ENCODE results near the gene CXCL12. TPM values are rescaled to one million over a fixed set of nuclear protein-coding genes. Genes with fewer than 3 reads are reported as not detected.

Gene CXCL12
- polyA plus RNA-seq, 1 donor, result 46.6 TPM

- DNase-seq, result no peak
- no peaks in the 10 kb centered on the region for H3K36me3 ChIP-seq (ENCODE audit: control insufficient read depth, insufficient read depth, low read length)
- no CpG with 5 or more reads among the region's 1 CpG for WGBS (ENCODE audit: insufficient coverage, low lambda C conversion rate)
- no peaks in the 10 kb centered on the region for H3K9me3 ChIP-seq (ENCODE audit: control insufficient read depth, low read depth, low read length)
- no peak overlapping the region for H3K27ac ChIP-seq (ENCODE audit: low read length)
- H3K4me1 ChIP-seq (ENCODE audit: control insufficient read depth, insufficient read depth, low read length), result no peaks in the 10 kb centered on the region
- H3K27me3 ChIP-seq (ENCODE audit: control insufficient read depth, insufficient read depth, low read length), result peaks cover 5% of the 10 kb centered on the region
- H3K4me3 ChIP-seq (ENCODE audit: low read length), result no peak overlapping the region
Measured at GRCh38 chr10:44364566-44364965, 20.3 kb downstream of the CXCL12 start.

GRCh38 chr10:44363716-44364115, 21.2 kb downstream of the CXCL12 start:
- Histone ChIP-seq H3K4me1 (ENCODE audit: control insufficient read depth, insufficient read depth, low read length) (no peaks in the 10 kb centered on the region), H3K4me3 (ENCODE audit: low read length) (no peak overlapping the region), H3K27me3 (ENCODE audit: control insufficient read depth, insufficient read depth, low read length) (peaks cover 2% of the 10 kb centered on the region), H3K27ac (ENCODE audit: low read length) (no peak overlapping the region), H3K36me3 (ENCODE audit: control insufficient read depth, insufficient read depth, low read length) (no peaks in the 10 kb centered on the region), H3K9me3 (ENCODE audit: control insufficient read depth, low read depth, low read length) (no peaks in the 10 kb centered on the region)
- DNase-seq, result no peak
- WGBS (ENCODE audit: insufficient coverage, low lambda C conversion rate), result no CpG with 5 or more reads among the region's 2 CpGs

GRCh38 chr10:44362866-44363711, 21.8 kb downstream of the CXCL12 start:
- H3K27me3 ChIP-seq (ENCODE audit: control insufficient read depth, insufficient read depth, low read length), result no peaks in the 10 kb centered on the region
- H3K4me3 ChIP-seq (ENCODE audit: low read length), result no peak overlapping the region
- WGBS (ENCODE audit: insufficient coverage, low lambda C conversion rate), result no CpG with 5 or more reads among the region's 13 CpGs
- H3K36me3 ChIP-seq (ENCODE audit: control insufficient read depth, insufficient read depth, low read length), result no peaks in the 10 kb centered on the region
- no peak for DNase-seq
- H3K9me3 ChIP-seq (ENCODE audit: control insufficient read depth, low read depth, low read length), result no peaks in the 10 kb centered on the region
- H3K4me1 ChIP-seq (ENCODE audit: control insufficient read depth, insufficient read depth, low read length), result no peaks in the 10 kb centered on the region
- H3K27ac ChIP-seq (ENCODE audit: low read length), result no peak overlapping the region

- Histone ChIP-seq H3K4me3 (ENCODE audit: low read length) (no peak overlapping the region), H3K27me3 (ENCODE audit: control insufficient read depth, insufficient read depth, low read length) (no peaks in the 10 kb centered on the region), H3K27ac (ENCODE audit: low read length) (no peak overlapping the region), H3K36me3 (ENCODE audit: control insufficient read depth, insufficient read depth, low read length) (no peaks in the 10 kb centered on the region), H3K4me1 (ENCODE audit: control insufficient read depth, insufficient read depth, low read length) (no peaks in the 10 kb centered on the region), H3K9me3 (ENCODE audit: control insufficient read depth, low read depth, low read length) (no peaks in the 10 kb centered on the region)
- WGBS (ENCODE audit: insufficient coverage, low lambda C conversion rate), result no CpG with 5 or more reads among the region's 1 CpG
- no peak for DNase-seq
Measured at GRCh38 chr10:44361109-44361508, 23.8 kb downstream of the CXCL12 start.

- H3K9me3 ChIP-seq (ENCODE audit: control insufficient read depth, low read depth, low read length), result no peaks in the 10 kb centered on the region
- H3K4me3 ChIP-seq (ENCODE audit: low read length), result no peak overlapping the region
- H3K36me3 ChIP-seq (ENCODE audit: control insufficient read depth, insufficient read depth, low read length), result no peaks in the 10 kb centered on the region
- H3K27me3 ChIP-seq (ENCODE audit: control insufficient read depth, insufficient read depth, low read length), result peaks cover 4% of the 10 kb centered on the region
- WGBS (ENCODE audit: insufficient coverage, low lambda C conversion rate), result no CpG with 5 or more reads among the region's 8 CpGs
- DNase-seq, result no peak
- H3K27ac ChIP-seq (ENCODE audit: low read length), result no peak overlapping the region
- H3K4me1 ChIP-seq (ENCODE audit: control insufficient read depth, insufficient read depth, low read length), result no peaks in the 10 kb centered on the region
Measured at GRCh38 chr10:44358080-44358771, 26.7 kb downstream of the CXCL12 start.

- no peak for DNase-seq
- no peaks in the 10 kb centered on the region for H3K9me3 ChIP-seq (ENCODE audit: control insufficient read depth, low read depth, low read length)
- H3K27me3 ChIP-seq (ENCODE audit: control insufficient read depth, insufficient read depth, low read length), result peaks cover 4% of the 10 kb centered on the region
- WGBS (ENCODE audit: insufficient coverage, low lambda C conversion rate), result no CpG with 5 or more reads among the region's 10 CpGs
- no peaks in the 10 kb centered on the region for H3K36me3 ChIP-seq (ENCODE audit: control insufficient read depth, insufficient read depth, low read length)
- no peak overlapping the region for H3K4me3 ChIP-seq (ENCODE audit: low read length)
- no peak overlapping the region for H3K27ac ChIP-seq (ENCODE audit: low read length)
- no peaks in the 10 kb centered on the region for H3K4me1 ChIP-seq (ENCODE audit: control insufficient read depth, insufficient read depth, low read length)
Measured at GRCh38 chr10:44357023-44357540, 27.8 kb downstream of the CXCL12 start.

- Histone ChIP-seq H3K4me1 (ENCODE audit: control insufficient read depth, insufficient read depth, low read length) (no peaks in the 10 kb centered on the region), H3K9me3 (ENCODE audit: control insufficient read depth, low read depth, low read length) (no peaks in the 10 kb centered on the region), H3K36me3 (ENCODE audit: control insufficient read depth, insufficient read depth, low read length) (no peaks in the 10 kb centered on the region), H3K27me3 (ENCODE audit: control insufficient read depth, insufficient read depth, low read length) (peaks cover 4% of the 10 kb centered on the region), H3K4me3 (ENCODE audit: low read length) (no peak overlapping the region), H3K27ac (ENCODE audit: low read length) (no peak overlapping the region)
- no peak for DNase-seq
- WGBS (ENCODE audit: insufficient coverage, low lambda C conversion rate), result no CpG with 5 or more reads among the region's 20 CpGs
Measured at GRCh38 chr10:44356139-44357022, 28.5 kb downstream of the CXCL12 start.

GRCh38 chr10:44355630-44356029, 29.3 kb downstream of the CXCL12 start:
- no peak overlapping the region for H3K4me3 ChIP-seq (ENCODE audit: low read length)
- 80% methylated on average over 1 of the region's 3 CpGs for WGBS (ENCODE audit: insufficient coverage, low lambda C conversion rate)
- no peaks in the 10 kb centered on the region for H3K4me1 ChIP-seq (ENCODE audit: control insufficient read depth, insufficient read depth, low read length)
- DNase-seq, result no peak
- H3K36me3 ChIP-seq (ENCODE audit: control insufficient read depth, insufficient read depth, low read length), result no peaks in the 10 kb centered on the region
- H3K27ac ChIP-seq (ENCODE audit: low read length), result no peak overlapping the region
- H3K27me3 ChIP-seq (ENCODE audit: control insufficient read depth, insufficient read depth, low read length), result peaks cover 4% of the 10 kb centered on the region
- H3K9me3 ChIP-seq (ENCODE audit: control insufficient read depth, low read depth, low read length), result no peaks in the 10 kb centered on the region

GRCh38 chr10:44354771-44355170, 30.1 kb downstream of the CXCL12 start:
- Histone ChIP-seq H3K27me3 (ENCODE audit: control insufficient read depth, insufficient read depth, low read length) (peaks cover 4% of the 10 kb centered on the region), H3K9me3 (ENCODE audit: control insufficient read depth, low read depth, low read length) (no peaks in the 10 kb centered on the region), H3K36me3 (ENCODE audit: control insufficient read depth, insufficient read depth, low read length) (no peaks in the 10 kb centered on the region), H3K4me3 (ENCODE audit: low read length) (no peak overlapping the region), H3K4me1 (ENCODE audit: control insufficient read depth, insufficient read depth, low read length) (no peaks in the 10 kb centered on the region), H3K27ac (ENCODE audit: low read length) (no peak overlapping the region)
- no CpG with 5 or more reads among the region's 2 CpGs for WGBS (ENCODE audit: insufficient coverage, low lambda C conversion rate)
- no peak for DNase-seq

- H3K27me3 ChIP-seq (ENCODE audit: control insufficient read depth, insufficient read depth, low read length), result peaks cover 4% of the 10 kb centered on the region
- no peaks in the 10 kb centered on the region for H3K4me1 ChIP-seq (ENCODE audit: control insufficient read depth, insufficient read depth, low read length)
- WGBS (ENCODE audit: insufficient coverage, low lambda C conversion rate), result no CpG with 5 or more reads among the region's 7 CpGs
- H3K9me3 ChIP-seq (ENCODE audit: control insufficient read depth, low read depth, low read length), result no peaks in the 10 kb centered on the region
- H3K36me3 ChIP-seq (ENCODE audit: control insufficient read depth, insufficient read depth, low read length), result no peaks in the 10 kb centered on the region
- no peak for DNase-seq
- H3K4me3 ChIP-seq (ENCODE audit: low read length), result no peak overlapping the region
- H3K27ac ChIP-seq (ENCODE audit: low read length), result no peak overlapping the region
Measured at GRCh38 chr10:44353721-44354120, 31.2 kb downstream of the CXCL12 start.
